HEK293 (cell line): ENCODE measurements around the gene TMEM19.

Source experiments
- CTCF ChIA-PET: fragments of 350-600 bp; formaldehyde crosslinking; extraction: SDS; loops from one replicate; lab custom pipeline; 2021; ENCODE audit warnings: antibody characterized with exemption; lab: Yijun Ruan, JAX
- POLR2A ChIA-PET: fragments of 300-600 bp; formaldehyde crosslinking; extraction: SDS; loops from one replicate; lab custom pipeline; 2020; ENCODE audit warnings: antibody characterized with exemption, inconsistent platforms; lab: Yijun Ruan, JAX
- H3K27ac ChIP-seq: fragments of 200-500 bp; sonication (Bioruptor generic); 2 replicates; pipeline ENCODE4 v1.5.1; 2014; ENCODE audit warnings: low read depth, low read length, control low read depth, inconsistent platforms; ENCODE audit errors: extremely low read depth
- H3K36me3 ChIP-seq, 2 experiments: fragments of 200-500 bp in 1 of 2; sonication (Bioruptor generic) in 1 of 2; 1 replicate in 1 of 2; 2 replicates in 1 of 2; pipeline ENCODE4 v1.5.1; 2014 to 2017; ENCODE audit warnings: inconsistent platforms in 2 of 2, low read length in 2 of 2; ENCODE audit not compliant: control insufficient read depth in 2 of 2, insufficient read depth in 1 of 2
- H3K4me1 ChIP-seq: fragments of 200-500 bp; sonication (Bioruptor generic); 2 replicates; pipeline ENCODE4 v1.5.1; 2014; ENCODE audit warnings: mild to moderate bottlenecking, low read length, inconsistent platforms; ENCODE audit not compliant: control insufficient read depth, insufficient read depth
- H3K4me3 ChIP-seq: 2 replicates; pipeline ENCODE4 v1.5.1; 2011; ENCODE audit warnings: low read depth, mild to moderate bottlenecking, control low read depth, low read length, moderate library complexity
- H3K9me3 ChIP-seq: fragments of 200-500 bp; sonication (Bioruptor generic); 2 replicates; pipeline ENCODE4 v1.5.1; 2014; ENCODE audit warnings: low read depth, low read length, inconsistent platforms; ENCODE audit not compliant: control insufficient read depth, insufficient read depth
- BCL11A ChIP-seq: fragments of 450-650 bp; formaldehyde crosslinking; IDR thresholded peaks from 2 replicates; pipeline ENCODE4 v1.5.1; 2016; ENCODE audit warnings: low read depth, missing biosample characterization, missing genetic modification characterization
- HOXD13 ChIP-seq: sonication (generic); formaldehyde crosslinking; IDR thresholded peaks from 2 replicates; pipeline ENCODE4 v1.8.0; 2022; ENCODE audit warnings: missing genetic modification reagents, borderline replicate concordance
- REPIN1 ChIP-seq: fragments of 450-650 bp; formaldehyde crosslinking; IDR thresholded peaks from 2 replicates; pipeline ENCODE4 v1.5.1; 2017; ENCODE audit warnings: missing biosample characterization, missing genetic modification characterization, low read depth
- REST ChIP-seq: fragments of 450-650 bp; formaldehyde crosslinking; IDR thresholded peaks from 2 replicates; pipeline ENCODE4 v1.5.1; 2016; ENCODE audit warnings: missing biosample characterization, missing genetic modification characterization
- SETDB1 ChIP-seq: IDR thresholded peaks from one replicate; pipeline ENCODE4 v1.6.1; 2017; ENCODE audit warnings: mild to moderate bottlenecking, low read length, moderate library complexity, mixed read lengths; ENCODE audit not compliant: insufficient read length
- SP3 ChIP-seq: fragments of 450-650 bp; formaldehyde crosslinking; IDR thresholded peaks from 2 replicates; pipeline ENCODE4 v1.5.1; 2016; ENCODE audit warnings: missing biosample characterization, missing genetic modification characterization
- YY1 ChIP-seq: fragments of 450-650 bp; formaldehyde crosslinking; IDR thresholded peaks from 2 replicates; pipeline ENCODE4 v1.5.1; 2018; ENCODE audit warnings: missing biosample characterization, missing genetic modification characterization
- ZBTB11 ChIP-seq: fragments of 450-650 bp; formaldehyde crosslinking; conservative IDR thresholded peaks from 2 replicates; pipeline ENCODE4 v1.5.1; 2016; ENCODE audit warnings: low read depth, missing biosample characterization, missing genetic modification characterization
- ZNF133 ChIP-seq: fragments of 450-650 bp; formaldehyde crosslinking; IDR thresholded peaks from 2 replicates; pipeline ENCODE4 v1.5.1; 2016; ENCODE audit warnings: missing biosample characterization, missing genetic modification characterization
- ZNF155 ChIP-seq: fragments of 450-650 bp; formaldehyde crosslinking; IDR thresholded peaks from 2 replicates; pipeline ENCODE4 v1.5.1; 2016; ENCODE audit warnings: missing biosample characterization, missing genetic modification characterization
- ZNF202 ChIP-seq: fragments of 450-650 bp; formaldehyde crosslinking; IDR thresholded peaks from 2 replicates; pipeline ENCODE4 v1.5.1; 2016; ENCODE audit warnings: missing biosample characterization, missing genetic modification characterization, borderline replicate concordance
- ZNF248 ChIP-seq: fragments of 450-650 bp; formaldehyde crosslinking; IDR thresholded peaks from 2 replicates; pipeline ENCODE4 v1.5.1; 2017; ENCODE audit warnings: missing biosample characterization, missing genetic modification characterization
- ZNF292 ChIP-seq: fragments of 450-650 bp; formaldehyde crosslinking; IDR thresholded peaks from 2 replicates; pipeline ENCODE4 v1.5.1; 2016; ENCODE audit warnings: low read depth, missing biosample characterization, missing genetic modification characterization, borderline replicate concordance
- ZNF394 ChIP-seq: fragments of 450-650 bp; formaldehyde crosslinking; IDR thresholded peaks from 2 replicates; pipeline ENCODE4 v1.5.1; 2016; ENCODE audit warnings: missing biosample characterization, missing genetic modification characterization, mild to moderate bottlenecking, moderate library complexity, borderline replicate concordance
- ZNF433 ChIP-seq: fragments of 450-650 bp; formaldehyde crosslinking; IDR thresholded peaks from 2 replicates; pipeline ENCODE4 v1.5.1; 2016; ENCODE audit warnings: missing biosample characterization, missing genetic modification characterization, low read depth
- ZNF621 ChIP-seq: fragments of 450-650 bp; formaldehyde crosslinking; IDR thresholded peaks from 2 replicates; pipeline ENCODE4 v1.5.1; 2017; ENCODE audit warnings: missing biosample characterization, missing genetic modification characterization
- ZNF658 ChIP-seq: fragments of 450-650 bp; formaldehyde crosslinking; IDR thresholded peaks from 2 replicates; pipeline ENCODE4; 2016; ENCODE audit warnings: missing biosample characterization, missing genetic modification characterization

TMEM19 gene

GRCh38 chr12:71721783-71722505, 36.1 kb downstream of the TMEM19 start:
- Histone ChIP-seq H3K4me1 (no peaks in the 10 kb centered on the region), H3K9me3 (no peaks in the 10 kb centered on the region)
- TF ChIP-seq ZNF621 (tag by site-specific recombination) (no peak), YY1 (tag by site-specific recombination) (no peak), REPIN1 (tag by site-specific recombination) (no peak), ZBTB11 (tag by site-specific recombination) (no peak), SP3 (tag by site-specific recombination) (no peak), ZNF248 (tag by site-specific recombination) (no peak), ZNF202 (tag by site-specific recombination) (no peak), HOXD13 (CRISPR knock-in tag) (no peak), BCL11A (tag by site-specific recombination) (no peak), ZNF433 (no peak), ZNF658 (tag by site-specific recombination) (no peak), REST (tag by site-specific recombination) (no peak)
- TF ChIP-seq, all 188 proteins: peak for 0
- no peak overlapping the region for H3K27ac ChIP-seq
- H3K4me3 ChIP-seq = no peak overlapping the region
- CTCF ChIA-PET = interaction anchor here (1.2 kb wide), 1 partner anchor 9 kb away, joined by 3 read pairs; no protein-coding TSS in a partner anchor
- POLR2A ChIA-PET = no interaction called here
- H3K36me3 ChIP-seq = no peaks in the 10 kb centered on the region

DNA sequence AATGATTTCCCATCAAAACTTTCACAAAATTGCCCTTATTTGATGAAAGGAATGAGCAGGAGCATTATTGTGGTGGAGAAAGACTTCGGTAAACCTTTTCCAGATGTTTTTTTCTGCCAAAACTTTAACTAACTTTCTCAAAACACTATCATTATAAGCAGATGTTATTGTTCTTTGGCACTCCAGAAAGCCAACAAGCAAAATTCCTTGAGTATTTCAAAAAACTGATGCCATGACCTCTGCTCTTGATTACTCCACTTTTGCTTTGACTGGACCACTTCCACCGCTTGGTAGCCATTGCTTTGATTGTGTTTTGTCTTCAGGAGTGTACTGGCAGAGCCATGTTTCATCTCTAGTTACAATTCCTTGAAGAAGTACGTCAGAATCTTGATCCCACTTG, 39.1 kb downstream of the TMEM19 start:
- ChIA-PET POLR2A (no interaction called here), CTCF (interaction anchor here (0.6 kb wide), 2 partner anchors 214 to 219 kb away, joined by 3 to 5 read pairs; no protein-coding TSS in a partner anchor)
- Histone ChIP-seq H3K4me3 (no peak overlapping the region), H3K27ac (no peak overlapping the region), H3K9me3 (no peaks in the 10 kb centered on the region), H3K4me1 (no peaks in the 10 kb centered on the region), H3K36me3 (no peaks in the 10 kb centered on the region)
- TF ChIP-seq SETDB1 (peak; percentile 28), ZNF248 (tag by site-specific recombination) (no peak), ZNF292 (tag by site-specific recombination) (no peak), ZNF394 (tag by site-specific recombination) (no peak), ZNF133 (tag by site-specific recombination) (peak; percentile 30; the same call in 1 of the 2 replicates), ZNF155 (no peak)
